ENCODE results near the gene ABHD14A. TPM values are rescaled to one million over a fixed set of nuclear protein-coding genes. Genes with fewer than 3 reads are reported as not detected.

ABHD14A gene
- total RNA-seq, 1 experiment from 2014 or later = 3.7 TPM

DNA sequence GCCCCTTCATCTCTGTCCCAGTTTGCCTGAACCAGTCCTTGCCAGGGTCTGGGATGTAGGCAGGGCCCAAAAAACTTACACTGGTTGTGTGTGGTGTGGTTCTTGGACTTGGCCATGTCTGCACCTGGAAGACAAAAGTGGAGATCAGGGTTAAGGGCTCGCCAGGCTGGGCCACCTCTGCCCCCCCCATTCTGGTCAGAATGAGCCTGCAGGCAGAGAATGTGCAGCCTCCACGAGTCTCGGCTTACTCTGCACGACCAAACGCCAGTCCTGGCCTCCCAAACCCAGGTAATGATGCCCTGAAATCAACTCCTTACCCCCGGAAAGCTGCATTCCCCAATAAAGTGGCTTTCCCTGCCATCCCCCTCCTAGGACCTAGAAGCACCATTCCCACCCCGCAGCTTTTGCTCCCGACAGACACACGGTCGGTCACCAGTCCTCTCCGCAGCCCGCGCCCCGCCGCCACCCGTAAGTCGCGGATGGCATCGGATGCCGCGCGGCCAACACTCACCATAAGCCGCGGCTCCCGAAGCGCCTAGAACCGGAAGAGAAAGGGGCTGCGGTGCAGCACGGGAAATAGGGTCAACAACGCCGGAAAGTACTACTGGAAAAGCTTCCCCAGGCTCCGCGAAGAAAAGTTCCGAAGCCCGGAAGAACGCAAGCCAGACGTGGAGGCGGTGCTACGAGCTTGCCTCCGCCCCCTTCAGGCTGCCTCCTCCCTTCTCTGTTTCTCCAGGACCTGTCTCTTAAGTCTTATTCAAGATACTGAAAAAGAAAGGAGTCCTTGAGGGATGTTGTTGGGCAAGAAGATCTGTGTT, 20.7 kb downstream of the ABHD14A start, which contains the start of gene RPL29:
Gene RPL29, minus strand, starts transcription at position 550 of the 818 bp plus-strand sequence. Its CDS starts 434 bp downstream, at position 116.
- intact Hi-C loops (cut with micrococcal nuclease; ENCODE audit: unreplicated experiment) = no loop called here
- Histone ChIP-seq H3K9me3 (ENCODE audit: low read depth, low read length, poor library complexity, severe bottlenecking) (no peaks in the 10 kb centered on the region), H3K4me3 (ENCODE audit: low read depth, low read length, poor library complexity, severe bottlenecking) (peak within 1 kb of the TSS; percentile 93), H3K27me3 (replicated peaks; ENCODE audit: insufficient read depth, low read depth, low read length, poor library complexity) (no peaks in the 10 kb centered on the region), H3K27ac (ENCODE audit: low read depth, low read length, poor library complexity, severe bottlenecking) (peak within 1 kb of the TSS; percentile 94), H3K4me1 (ENCODE audit: insufficient read depth, low read length, poor library complexity, severe bottlenecking) (peaks cover 8% of the 10 kb centered on the region), H3K36me3 (ENCODE audit: insufficient read depth, low read length, poor library complexity, severe bottlenecking) (peaks cover 32% of the 10 kb centered on the region)
- TSS peak; percentile 64 for BruUV-seq (replicated peaks)
- TF ChIP-seq EZH2 (IDR thresholded peaks at IDR 0.05; ENCODE audit: borderline replicate concordance, low read depth, low read length, poor library complexity, severe bottlenecking) = no peak
- TF ChIP-seq, protein P1, sequence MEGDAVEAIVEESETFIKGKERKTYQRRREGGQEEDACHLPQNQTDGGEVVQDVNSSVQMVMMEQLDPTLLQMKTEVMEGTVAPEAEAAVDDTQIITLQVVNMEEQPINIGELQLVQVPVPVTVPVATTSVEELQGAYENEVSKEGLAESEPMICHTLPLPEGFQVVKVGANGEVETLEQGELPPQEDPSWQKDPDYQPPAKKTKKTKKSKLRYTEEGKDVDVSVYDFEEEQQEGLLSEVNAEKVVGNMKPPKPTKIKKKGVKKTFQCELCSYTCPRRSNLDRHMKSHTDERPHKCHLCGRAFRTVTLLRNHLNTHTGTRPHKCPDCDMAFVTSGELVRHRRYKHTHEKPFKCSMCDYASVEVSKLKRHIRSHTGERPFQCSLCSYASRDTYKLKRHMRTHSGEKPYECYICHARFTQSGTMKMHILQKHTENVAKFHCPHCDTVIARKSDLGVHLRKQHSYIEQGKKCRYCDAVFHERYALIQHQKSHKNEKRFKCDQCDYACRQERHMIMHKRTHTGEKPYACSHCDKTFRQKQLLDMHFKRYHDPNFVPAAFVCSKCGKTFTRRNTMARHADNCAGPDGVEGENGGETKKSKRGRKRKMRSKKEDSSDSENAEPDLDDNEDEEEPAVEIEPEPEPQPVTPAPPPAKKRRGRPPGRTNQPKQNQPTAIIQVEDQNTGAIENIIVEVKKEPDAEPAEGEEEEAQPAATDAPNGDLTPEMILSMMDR (conservative IDR thresholded peaks at IDR 0.05; ENCODE audit: low read depth, low read length) = no peak
- POLR2A ChIA-PET (ENCODE audit: low non-redundant PET) = interaction anchor here (0.6 to 0.7 kb wide), 2 partner anchors 323 to 453 kb away, joined by 3 to 4 read pairs; no protein-coding TSS in a partner anchor
- peak; percentile 90 for DNase-seq (ENCODE audit: low spot score)
- CTCF ChIA-PET = interaction anchor here (0.7 kb wide), 1 partner anchor 46 kb away, joined by 3 read pairs; no protein-coding TSS in a partner anchor

DNA sequence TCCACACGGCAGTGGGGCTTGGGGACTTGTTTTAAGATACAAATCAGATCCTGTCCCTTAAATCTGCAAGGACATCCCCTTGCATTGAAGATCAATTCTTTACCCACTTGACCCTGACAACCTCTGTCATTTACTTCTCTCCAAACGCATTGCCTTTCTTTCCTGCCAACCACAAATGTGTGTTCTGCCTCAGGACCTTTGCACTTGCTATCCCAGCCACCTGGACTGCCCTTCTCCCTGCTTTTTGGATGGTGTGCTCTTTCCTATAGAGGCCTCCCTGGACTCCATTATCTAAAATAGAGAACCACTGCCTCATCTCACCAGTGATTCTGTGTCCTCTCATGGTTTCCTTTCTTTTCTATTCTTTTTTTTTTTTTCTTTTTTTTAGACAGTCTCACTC, 22.3 kb downstream of the ABHD14A start:
- intact Hi-C loops (cut with micrococcal nuclease; ENCODE audit: unreplicated experiment) = no loop called here
- no TSS peak for BruUV-seq (replicated peaks)
- DNase-seq (ENCODE audit: low spot score) = no peak
- no peak for TF ChIP-seq EZH2 (IDR thresholded peaks at IDR 0.05; ENCODE audit: borderline replicate concordance, low read depth, low read length, poor library complexity, severe bottlenecking)
- TF ChIP-seq, protein P1 (conservative IDR thresholded peaks at IDR 0.05; ENCODE audit: low read depth, low read length) = no peak
- Histone ChIP-seq H3K27ac (ENCODE audit: low read depth, low read length, poor library complexity, severe bottlenecking) (no peak overlapping the region), H3K27me3 (replicated peaks; ENCODE audit: insufficient read depth, low read depth, low read length, poor library complexity) (no peaks in the 10 kb centered on the region), H3K4me3 (ENCODE audit: low read depth, low read length, poor library complexity, severe bottlenecking) (no peak overlapping the region), H3K9me3 (ENCODE audit: low read depth, low read length, poor library complexity, severe bottlenecking) (no peaks in the 10 kb centered on the region), H3K36me3 (ENCODE audit: insufficient read depth, low read length, poor library complexity, severe bottlenecking) (peaks cover 27% of the 10 kb centered on the region), H3K4me1 (ENCODE audit: insufficient read depth, low read length, poor library complexity, severe bottlenecking) (peaks cover 8% of the 10 kb centered on the region)
- ChIA-PET CTCF (no interaction called here), POLR2A (ENCODE audit: low non-redundant PET) (no interaction called here)

DNA sequence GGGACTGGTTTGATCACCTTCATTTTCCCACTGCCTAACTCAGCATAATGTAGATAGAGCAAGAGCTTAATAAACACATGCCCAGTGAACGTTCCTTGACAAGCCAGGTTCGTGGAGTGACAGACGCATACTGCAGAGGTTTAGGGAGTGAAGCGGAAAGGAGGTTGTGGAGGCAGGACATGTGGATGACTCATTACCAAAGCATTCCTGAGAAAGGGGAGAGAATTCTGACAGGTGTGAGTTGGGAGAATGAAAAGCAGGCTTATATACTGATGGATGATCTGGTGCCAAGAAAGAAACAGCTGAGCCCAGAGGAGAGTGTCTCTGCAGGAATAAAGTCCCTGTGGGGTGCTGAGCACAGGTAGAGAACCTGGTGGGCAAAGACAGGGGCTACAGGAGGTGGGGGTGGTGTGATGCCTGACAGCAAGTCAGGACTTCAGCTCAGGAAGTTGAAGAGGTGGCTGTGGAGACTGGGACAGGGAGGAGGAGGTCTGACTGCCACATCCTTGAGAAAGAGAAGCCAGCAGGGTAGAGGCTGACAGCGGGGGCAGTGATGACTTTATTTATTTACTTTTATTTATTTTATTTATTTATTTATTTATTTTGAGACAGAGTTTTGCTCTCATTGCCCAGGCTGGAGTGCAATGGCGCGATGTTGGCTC, 23.2 kb downstream of the ABHD14A start:
- DNase-seq (ENCODE audit: low spot score) = no peak
- Histone ChIP-seq H3K4me3 (ENCODE audit: low read depth, low read length, poor library complexity, severe bottlenecking) (no peak overlapping the region), H3K36me3 (ENCODE audit: insufficient read depth, low read length, poor library complexity, severe bottlenecking) (peaks cover 19% of the 10 kb centered on the region), H3K27ac (ENCODE audit: low read depth, low read length, poor library complexity, severe bottlenecking) (no peak overlapping the region), H3K4me1 (ENCODE audit: insufficient read depth, low read length, poor library complexity, severe bottlenecking) (peaks cover 8% of the 10 kb centered on the region), H3K9me3 (ENCODE audit: low read depth, low read length, poor library complexity, severe bottlenecking) (no peaks in the 10 kb centered on the region), H3K27me3 (replicated peaks; ENCODE audit: insufficient read depth, low read depth, low read length, poor library complexity) (no peaks in the 10 kb centered on the region)
- ChIA-PET POLR2A (ENCODE audit: low non-redundant PET) (no interaction called here), CTCF (no interaction called here)
- no TSS peak for BruUV-seq (replicated peaks)
- TF ChIP-seq EZH2 (IDR thresholded peaks at IDR 0.05; ENCODE audit: borderline replicate concordance, low read depth, low read length, poor library complexity, severe bottlenecking) = no peak
- TF ChIP-seq, protein P1 (conservative IDR thresholded peaks at IDR 0.05; ENCODE audit: low read depth, low read length) = no peak
- intact Hi-C loops (cut with micrococcal nuclease; ENCODE audit: unreplicated experiment) = no loop called here
